ENCODE results near the gene TICRR.
"Not testable (repeated sequence)": the region's sequence is repeated elsewhere in the genome, so short reads cannot be mapped to it uniquely, and the experiment has no call there.

TICRR gene

DNA sequence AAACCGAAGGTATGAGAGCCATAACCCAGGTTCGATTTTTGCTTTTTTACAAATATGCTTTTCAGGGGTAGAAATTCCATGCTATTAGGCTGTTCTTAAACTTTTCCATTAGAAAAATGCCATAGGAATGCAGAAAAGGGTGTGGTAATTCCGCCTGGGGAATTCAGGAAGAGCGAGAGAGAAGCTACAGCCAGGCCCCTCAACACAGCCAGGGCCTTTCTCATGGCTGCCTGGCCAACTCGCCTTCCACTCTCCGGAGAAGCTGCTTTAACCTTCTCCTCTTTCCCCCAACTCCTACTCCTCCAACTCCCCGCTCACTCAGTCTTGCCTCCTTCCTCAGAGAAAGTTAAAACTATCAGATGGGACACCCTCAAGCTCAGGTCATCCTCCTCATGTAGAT is 9.1 kb upstream of the TICRR start:
- DNase-seq (ENCODE audit: low read depth in 2 of 2), result no peak

DNA sequence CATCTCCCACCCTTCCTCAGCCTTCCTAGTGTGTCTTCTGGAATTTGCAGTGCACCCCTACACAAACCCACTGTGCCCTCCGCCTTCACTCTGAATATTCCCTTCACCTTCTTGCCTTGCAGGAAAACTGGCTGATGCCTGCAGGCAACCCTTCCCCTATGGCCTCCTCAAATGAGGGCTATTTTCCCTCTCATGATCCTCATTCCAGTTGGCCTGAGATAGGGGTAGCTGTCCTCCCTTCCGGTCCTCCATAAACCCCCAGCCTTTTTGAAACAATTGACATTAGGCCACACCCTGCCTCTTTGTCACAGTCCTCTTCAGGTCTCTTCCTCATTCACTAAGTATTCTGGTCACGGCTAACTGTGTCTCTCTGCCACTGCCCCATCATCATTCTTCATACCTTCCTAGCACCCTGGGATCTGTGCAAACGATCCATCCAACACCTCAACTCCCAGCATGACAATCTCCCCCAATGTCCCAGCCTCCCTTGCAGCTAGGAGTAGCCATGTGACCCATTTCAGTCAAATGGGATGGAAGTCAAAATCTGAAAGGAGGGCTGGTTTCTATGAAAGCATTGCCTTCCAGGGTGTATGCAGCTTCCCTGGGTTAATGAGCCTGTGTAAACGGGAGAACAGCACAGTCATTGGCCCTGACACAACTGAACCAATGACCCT is 8.5 kb upstream of the TICRR start:
- DNase-seq (ENCODE audit: low read depth in 2 of 2), result no peak

DNA sequence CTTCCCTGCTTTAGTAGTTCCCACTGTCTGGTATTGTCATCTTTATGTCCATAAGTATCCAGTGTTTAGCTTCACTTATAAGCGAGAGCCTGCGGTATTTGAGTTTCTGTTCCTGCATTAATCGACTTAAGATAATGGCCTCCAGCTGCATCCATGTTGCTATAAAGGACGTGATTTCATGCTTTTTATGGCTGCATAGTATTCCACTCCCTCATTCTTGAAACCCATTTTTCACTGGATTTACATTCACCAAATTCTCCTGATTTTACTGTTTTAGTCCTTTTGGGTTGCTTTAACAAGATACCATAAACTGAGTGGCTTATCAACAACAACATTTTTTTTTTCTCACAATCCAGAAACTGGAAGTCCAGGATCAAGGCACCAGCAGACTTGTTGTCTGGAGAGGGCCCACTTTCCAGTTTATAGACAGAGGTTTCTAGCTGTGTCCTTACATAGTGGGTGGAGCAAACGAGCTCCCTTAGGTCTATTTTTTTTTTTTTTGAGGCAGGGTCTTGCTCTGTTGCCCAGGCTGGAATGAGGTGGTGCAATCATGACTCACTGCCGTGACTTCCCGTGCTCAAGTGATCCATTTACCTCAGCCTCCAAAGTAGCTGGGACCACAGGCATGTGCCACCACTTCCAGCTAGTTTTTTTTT is 6.1 kb upstream of the TICRR start:
- no peak for DNase-seq (ENCODE audit: low read depth in 2 of 2)

DNA sequence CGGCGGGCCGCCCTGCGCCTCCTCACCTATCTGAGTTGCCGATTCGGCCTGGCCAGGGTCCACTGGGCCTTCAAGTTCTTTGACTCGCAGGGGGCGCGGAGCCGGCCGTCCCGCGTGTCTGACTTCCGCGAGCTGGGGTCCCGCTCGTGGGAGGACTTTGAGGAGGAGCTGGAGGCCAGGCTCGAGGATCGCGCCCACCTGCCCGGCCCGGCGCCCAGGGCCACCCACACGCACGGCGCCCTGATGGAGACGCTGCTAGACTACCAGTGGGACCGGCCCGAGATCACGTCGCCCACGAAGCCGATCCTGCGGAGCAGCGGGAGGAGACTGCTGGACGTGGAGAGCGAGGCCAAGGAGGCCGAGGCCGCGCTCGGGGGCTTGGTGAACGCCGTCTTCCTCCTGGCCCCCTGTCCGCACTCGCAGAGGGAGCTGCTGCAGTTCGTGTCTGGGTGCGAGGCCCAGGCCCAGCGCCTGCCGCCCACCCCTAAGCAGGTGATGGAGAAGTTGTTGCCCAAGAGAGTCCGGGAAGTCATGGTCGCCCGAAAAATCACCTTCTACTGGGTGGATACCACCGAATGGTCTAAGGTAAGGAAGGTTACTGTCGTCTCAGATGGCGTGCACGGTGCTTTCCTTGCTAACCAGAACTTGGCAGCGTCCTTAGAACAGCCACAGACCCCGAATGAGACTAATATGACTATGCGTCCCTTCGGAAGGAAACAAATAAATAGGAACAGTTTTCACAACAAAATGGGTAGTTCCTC is 567 bp downstream of the TICRR start:
- DNase-seq (ENCODE audit: low read depth in 2 of 2), result no peak

DNA sequence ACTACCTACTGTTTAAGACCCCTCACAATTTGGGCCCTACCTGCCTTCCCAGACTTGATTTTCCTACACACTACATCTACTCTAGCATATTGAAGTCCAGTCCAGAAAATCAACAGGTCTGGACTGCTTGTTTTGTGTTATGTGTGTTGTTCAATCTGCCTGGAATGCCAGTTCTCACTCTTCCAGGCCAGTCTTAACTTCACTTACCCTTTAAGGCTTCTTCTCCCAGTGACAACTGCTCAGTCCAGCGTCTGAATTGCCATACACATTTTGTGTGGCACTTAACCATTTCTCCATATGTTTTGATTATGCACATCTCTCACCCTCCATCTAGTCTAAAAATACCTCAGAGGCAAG is 1.1 kb downstream of the TICRR start:
- DNase-seq (ENCODE audit: low read depth in 2 of 2), result no peak

DNA sequence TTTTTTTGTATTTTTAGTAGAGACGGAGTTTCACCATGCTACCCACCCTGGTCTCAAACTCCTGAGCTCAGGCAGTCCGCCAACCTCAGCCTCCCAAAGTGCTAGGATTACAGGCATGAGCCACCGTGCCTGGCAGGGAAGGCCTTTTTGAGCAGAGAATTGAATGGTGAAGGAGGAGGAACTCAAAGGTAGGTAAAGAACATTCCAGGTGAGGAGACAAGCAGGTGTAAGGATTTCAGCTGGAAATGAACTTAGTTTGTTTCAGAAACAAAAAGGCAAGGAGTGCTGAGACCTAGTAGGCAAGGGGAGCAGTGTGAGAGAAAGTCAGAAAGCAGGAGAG is 2.5 kb downstream of the TICRR start:
- DNase-seq (ENCODE audit: low read depth in 2 of 2), result no peak

DNA sequence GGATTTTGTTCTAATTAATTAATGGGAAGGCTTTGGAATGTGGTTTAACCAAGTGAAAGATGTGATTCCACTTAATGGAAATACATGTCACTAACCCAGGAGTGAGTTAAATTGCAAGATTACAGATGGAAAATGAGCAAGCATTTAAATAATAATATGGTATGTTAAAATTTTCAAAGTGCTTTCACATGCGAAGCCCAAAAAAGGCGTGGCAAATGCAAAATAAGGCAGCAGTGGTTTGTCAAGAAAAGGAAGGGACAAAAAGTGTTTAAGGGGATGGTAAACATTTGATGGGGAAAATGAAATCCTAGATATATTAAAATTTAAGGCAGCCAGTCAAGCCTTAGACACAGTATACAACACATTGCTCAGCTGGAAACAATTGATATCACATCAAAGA is 2.9 kb downstream of the TICRR start:
- DNase-seq (ENCODE audit: low read depth in 2 of 2), result no peak

DNA sequence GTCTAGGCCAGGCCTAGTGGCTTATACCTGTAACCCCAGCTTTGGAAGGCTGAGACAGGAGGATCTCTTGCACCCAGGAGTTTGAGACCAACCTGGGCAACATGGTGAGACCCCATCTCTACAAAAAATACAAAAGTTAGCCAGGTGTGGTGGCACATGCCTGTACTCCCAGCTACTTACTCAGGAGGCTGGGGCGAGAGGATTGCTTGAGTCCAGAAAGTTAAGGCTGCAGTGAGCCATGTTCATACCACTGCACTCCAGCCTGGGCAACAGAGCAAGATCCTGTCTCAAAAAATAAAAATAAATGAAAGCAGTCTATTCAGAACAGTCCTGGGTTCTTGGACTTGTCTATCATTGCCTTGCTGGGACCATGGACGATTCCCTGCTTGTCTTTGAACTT is 5.5 kb downstream of the TICRR start:
- not testable (repeated sequence) for DNase-seq (ENCODE audit: low read depth in 2 of 2)

DNA sequence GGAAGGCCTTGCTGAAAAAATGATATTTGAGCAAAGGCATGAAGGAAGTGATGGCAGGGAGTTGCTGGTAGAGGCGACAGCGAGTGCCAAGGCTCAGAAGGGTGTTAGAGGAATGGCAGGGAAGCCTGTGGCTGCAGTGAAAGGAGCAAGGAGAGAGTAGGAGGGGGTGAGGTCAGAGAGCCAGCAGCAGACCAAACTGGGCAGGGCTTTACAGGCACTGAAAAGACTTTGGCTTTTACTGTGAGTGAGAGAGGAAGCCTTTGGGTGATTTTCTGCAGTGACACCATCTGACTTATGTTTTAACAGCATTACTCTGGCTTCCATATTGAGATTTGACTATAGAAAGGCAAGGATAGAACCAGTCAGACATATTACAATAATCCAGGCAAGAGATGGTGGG is 11.4 kb downstream of the TICRR start:
- no peak for DNase-seq (ENCODE audit: low read depth in 2 of 2)

DNA sequence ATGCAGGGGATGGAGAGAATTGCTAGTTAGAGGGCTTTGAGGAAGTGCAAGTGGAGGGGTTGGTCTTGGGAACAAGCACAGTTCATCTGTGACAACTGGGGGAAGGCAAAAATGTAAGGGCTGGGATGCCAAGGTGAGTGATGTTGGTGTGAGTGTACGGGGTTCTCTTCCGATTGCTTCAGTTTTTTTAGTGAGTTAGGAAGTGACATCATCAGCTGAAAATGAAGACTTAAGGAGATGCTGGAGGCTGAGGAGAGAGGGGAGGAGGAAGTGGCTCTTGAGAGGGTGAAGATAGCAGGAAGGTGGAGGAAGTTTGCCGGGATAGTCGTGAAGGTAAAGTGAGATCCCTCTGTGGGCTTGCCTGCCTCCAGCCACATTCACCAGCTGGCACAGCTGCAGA is 12.7 kb downstream of the TICRR start:
- no peak for DNase-seq (ENCODE audit: low read depth in 2 of 2)

DNA sequence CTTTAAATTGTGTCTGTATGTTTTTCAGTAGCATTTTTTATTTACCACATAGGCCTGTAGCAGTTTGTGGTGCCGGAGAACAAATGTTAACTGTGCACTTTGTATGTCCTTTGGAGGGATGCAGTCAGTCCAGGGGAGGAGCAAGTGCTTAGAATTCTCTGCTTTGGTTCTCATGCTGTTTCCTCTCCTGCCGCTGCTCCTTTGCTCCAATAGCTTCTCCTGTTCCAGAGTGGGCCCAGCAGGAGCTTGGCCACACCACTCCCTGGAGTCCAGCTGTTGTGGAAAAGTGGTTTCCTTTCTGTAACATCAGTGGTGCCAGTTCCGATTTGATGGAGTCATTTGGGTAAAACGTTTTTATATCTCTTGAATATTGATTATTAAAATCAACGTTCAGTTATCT is 16.6 kb downstream of the TICRR start:
- no peak for DNase-seq (ENCODE audit: low read depth in 2 of 2)

DNA sequence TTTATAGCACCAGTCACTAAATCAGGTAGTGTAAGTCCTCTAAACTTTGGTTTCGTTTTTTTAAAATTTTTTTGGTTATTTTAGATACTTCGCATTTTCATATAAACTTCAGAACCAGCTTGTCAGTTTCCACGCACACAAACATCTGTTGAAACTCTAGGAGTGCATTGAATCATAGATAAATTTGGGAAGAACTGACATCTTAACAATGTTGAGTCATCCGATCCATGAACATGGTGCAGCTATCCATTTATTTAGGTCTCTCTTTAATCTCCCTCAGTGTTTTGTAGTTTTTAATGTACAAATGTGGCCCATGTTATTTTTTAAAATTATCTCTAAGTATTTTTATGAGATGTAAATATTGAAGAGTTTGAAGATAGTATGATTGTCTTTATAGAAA is 17.7 kb downstream of the TICRR start:
- DNase-seq (ENCODE audit: low read depth in 2 of 2), result no peak

DNA sequence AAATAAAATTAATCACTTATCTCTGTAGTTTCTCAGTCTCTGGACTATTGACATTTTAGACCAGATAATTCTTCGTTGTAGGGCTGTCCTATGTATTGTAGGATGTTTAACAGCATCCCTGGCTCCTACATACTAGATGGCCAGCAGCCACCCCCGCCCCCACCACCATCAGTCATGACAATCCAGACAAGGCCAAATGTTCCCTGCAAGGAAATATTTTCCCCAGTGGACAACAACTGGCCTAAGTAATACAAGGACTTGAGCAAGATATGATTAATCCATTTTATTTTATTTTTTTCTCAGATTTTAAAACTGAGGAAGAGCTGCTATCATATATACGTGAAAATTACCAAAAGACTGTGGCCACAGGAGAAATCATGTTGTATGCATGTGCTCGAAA is 23.8 kb downstream of the TICRR start:
- no peak for DNase-seq (ENCODE audit: low read depth in 2 of 2)

DNA sequence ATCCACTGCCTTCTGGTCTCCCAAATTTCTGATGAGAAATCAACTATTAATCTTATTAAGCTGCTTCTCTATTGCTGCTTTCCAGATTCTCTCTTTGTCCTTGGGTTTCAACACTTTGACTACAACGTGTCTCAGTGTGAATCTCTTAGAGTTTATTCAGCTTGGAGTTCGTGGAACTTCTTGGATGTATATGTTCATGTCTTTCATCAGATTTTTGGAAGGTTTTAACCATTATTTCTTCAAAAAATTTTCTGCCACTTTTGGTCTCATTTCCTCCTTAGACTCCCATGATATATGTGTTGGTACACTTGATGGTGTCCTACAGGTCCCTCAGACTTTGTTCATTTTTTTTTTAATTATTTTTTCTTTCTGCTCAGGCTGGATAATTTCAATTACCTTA is 36.0 kb downstream of the TICRR start:
- no peak for DNase-seq (ENCODE audit: low read depth in 2 of 2)

DNA sequence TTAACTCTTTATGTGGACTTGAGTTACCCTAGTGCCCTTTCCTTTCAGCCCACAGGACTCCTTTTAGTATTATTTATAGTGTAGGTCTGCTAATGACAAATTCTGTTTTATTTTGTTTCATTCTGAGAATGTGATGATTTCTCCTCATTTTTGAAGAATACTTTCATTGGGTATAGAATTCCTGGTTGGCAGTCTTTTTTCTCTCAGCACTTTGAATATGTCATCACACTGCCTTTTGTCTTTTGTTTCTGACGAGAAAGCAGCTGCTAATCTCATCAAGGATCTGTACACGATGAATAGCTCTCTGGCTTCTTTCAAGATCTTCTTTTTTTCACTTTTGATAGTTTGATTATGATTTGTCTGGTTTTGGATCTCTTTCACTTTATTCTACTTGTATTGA is 37.8 kb downstream of the TICRR start:
- DNase-seq (ENCODE audit: low read depth in 2 of 2), result no peak

DNA sequence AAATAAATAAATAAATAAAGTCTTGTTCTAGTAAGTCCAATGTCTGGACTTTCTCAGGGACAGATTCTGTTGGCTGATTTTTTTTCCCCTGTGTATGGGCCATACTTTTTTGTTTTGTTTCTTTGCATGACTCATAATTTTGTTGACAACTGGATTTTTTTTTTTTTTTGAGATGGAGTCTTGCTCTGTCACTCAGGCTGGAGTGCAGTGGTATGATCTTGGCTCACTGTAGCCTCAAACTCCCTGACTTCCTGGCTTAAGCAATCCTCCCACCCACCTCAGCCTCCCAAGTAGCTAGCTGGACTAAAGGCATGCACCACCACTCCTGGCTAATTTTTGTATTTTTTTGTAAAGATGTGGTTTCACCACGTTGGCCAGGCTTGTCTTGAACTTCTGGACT is 38.9 kb downstream of the TICRR start:
- DNase-seq (ENCODE audit: low read depth in 2 of 2), result no peak

DNA sequence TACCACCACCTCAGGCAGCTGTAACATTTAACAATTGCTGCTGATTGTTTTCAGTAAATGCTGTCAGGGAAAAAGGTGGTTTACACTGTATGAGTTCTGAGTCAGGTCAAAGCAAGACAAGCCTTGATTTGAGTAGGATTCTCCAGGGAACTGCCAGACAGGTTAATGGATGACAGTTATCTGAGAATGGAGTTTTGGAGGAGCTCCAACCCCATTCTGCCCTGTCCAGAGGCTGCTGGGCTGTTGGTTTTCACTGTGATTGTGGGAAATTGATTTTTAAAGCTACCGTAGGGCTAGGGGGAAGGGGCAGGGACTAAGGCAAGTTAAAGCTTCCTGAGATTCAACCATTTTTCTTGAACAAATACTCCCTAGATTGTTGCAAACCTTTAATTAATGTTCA is 39.9 kb downstream of the TICRR start:
- no peak for DNase-seq (ENCODE audit: low read depth in 2 of 2)

DNA sequence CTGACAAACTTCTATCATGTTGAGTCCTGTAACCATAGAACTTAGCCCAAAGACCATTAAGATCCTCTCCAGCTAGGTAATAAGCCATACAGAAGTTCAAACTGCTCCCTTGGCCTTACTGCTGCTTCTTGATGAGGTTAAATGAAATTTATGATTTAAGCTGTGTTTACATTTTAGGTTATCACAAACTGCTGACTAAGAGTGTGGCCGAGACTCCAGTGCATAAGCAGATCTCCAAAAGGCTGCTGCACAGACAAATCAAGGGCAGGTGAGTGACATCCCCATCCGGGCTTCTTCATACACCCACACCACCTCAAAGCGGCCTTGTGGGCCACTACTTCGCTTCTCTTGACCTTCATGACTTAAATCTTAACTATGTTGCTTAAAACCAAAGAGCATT is 41.0 kb downstream of the TICRR start:
- no peak for DNase-seq (ENCODE audit: low read depth in 2 of 2)

DNA sequence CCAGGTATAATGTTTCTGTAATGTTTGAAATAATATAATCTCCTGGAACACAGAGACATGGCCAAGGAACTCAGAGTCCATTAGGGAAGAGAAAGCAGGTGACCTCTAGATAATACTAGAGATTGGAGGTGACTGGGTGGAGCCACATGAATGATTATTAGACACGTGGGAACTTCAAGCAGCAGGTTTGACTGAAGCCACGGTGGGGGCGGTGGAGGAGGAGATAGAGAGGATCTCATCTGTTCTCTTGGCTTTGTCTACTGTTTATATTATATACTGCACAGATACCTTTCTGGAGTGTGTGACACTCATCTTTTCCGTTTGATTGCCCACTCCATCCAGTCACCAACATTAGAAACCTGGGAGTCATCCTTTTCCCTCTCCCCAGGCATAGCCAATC is 46.3 kb downstream of the TICRR start:
- DNase-seq (ENCODE audit: low read depth in 2 of 2), result no peak

DNA sequence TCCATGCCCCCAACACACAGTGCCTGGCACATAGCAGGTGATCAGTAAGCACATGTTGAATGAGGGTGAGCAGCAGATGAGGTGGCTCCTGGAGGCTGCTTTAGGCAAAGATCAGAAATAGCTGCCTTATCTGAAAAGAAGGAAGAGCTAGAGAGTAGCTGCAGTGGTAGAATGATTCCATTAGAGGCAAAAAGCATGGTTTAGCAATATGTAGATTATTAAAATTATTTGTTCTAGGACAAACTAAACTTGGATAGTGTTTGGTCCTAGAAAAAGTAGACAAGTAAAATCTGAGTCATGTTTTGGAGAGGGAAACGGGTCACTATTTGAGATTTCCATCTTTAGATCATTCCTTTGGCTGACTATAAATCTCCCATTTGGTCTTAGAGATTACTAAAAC is 47.9 kb downstream of the TICRR start:
- DNase-seq (ENCODE audit: low read depth in 2 of 2), result no peak

DNA sequence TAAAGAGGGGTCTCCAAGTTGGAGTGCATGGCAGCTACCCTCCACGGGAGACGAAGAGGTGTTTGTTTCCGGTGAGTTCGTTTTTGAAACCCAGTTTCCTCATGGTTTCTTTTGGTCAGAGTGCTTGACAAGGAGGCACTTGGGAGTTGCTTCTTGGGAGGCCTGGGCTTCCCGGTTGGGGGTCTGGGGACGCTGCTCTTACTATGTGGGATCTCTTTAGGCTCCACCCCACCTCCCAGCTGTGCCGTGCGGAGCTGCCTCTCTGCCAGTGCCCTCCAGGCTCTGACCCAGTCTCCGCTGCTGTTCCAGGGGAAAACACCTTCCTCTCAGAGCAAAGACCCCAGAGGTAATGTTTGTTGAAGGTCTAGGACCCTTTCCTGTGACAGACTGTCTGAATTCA is 50.4 kb downstream of the TICRR start:
- no peak for DNase-seq (ENCODE audit: low read depth in 2 of 2)

DNA sequence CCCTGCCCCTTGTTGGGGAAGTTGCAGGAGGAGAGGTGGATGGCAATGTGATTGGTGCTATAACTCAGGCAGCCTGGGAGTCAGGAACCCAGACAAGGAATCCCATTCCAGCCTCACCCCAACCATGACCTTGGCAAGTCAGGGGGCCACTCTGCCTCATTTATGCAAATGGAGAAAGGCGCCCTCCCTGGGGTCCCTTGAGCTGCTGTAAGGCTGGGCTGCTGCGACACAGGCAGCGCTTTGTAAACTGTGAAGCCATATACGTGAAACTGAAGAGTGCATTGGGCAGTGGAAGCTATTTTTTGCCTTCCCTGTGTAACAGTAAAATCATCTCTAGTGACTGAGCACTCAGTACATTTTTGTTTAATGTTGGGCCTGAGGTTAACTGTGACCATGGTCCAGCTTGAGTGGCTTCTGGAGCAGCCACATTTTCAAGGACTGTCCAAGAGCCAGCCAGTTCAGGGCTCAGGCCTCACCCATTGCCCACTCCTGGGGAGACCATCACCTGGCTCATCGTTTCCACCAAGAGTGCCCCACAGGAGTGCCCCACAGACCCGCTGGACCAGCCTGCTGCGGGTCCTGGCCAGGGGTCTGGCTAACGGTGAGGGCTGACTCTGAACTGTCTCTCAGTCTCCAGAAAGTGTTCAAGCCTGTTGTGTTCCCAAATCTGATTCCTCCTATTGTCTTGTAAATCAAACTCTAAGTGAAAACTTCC is 52.1 kb downstream of the TICRR start:
- no peak for DNase-seq (ENCODE audit: low read depth in 2 of 2)

DNA sequence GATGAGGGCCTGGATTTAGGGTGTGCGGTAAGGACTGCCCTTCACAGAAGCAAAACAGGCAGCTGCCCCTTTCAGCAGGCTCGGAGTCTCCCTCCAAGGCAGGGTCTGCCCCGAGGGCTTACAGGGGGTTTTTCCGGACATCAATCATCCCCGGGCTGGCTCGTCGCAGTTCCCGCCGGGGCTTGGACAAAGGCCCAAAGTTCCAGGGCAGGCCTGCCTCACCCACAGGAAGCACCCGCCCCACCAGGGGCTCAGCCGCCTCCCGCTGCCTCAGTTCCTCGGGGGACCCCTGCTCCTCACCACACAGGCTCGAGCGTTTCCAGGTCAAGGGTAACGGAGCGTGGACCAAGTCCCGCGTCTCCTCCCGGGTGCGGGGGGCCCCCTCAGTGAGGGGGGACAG is 53.0 kb downstream of the TICRR start:
- no peak for DNase-seq (ENCODE audit: low read depth in 2 of 2)

Measured in stimulated activated CD8-positive, alpha-beta memory T cell treated with anti-CD3 and anti-CD28 coated beads, Interleukin-15, amount 100 ng/mL, for 4 hours (primary cell).